K562 (cell line): ENCODE results near the gene GNG14. TPM values are rescaled to one million over a fixed set of nuclear protein-coding genes. Genes with fewer than 3 reads are reported as not detected.
A peak's percentile ranks its signal among the peaks of the same experiment; 100 is the strongest.

Experiments
- ATF3 ChIP-seq, 2 experiments: fragments of 450-650 bp in 1 of 2; sonication (generic) in 1 of 2; formaldehyde crosslinking in 1 of 2; IDR thresholded peaks in 1 of 2; conservative IDR thresholded peaks in 1 of 2; 2 replicates each; pipeline versions ENCODE4 v1.6.1 to v1.8.1; 2016 to 2023; ENCODE audit warnings: mild to moderate bottlenecking in 2 of 2, moderate library complexity in 2 of 2, inconsistent platforms in 1 of 2, missing genetic modification reagents in 1 of 2
- BCL6 ChIP-seq: fragments of 250-450 bp; sonication (Bioruptor Pico); IDR thresholded peaks from 2 replicates; pipeline ENCODE4 v1.4.0; 2020
- EWSR1 ChIP-seq: fragments of 450-650 bp; IDR thresholded peaks from 2 replicates; pipeline ENCODE4 v1.6.1; 2018; ENCODE audit warnings: borderline replicate concordance, mild to moderate bottlenecking, low read depth, moderate library complexity; ENCODE audit not compliant: partially characterized antibody
- FIP1L1 ChIP-seq: fragments of 200-400 bp; formaldehyde crosslinking; IDR thresholded peaks from 2 replicates; pipeline ENCODE4 v1.6.1; 2018; ENCODE audit warnings: mild to moderate bottlenecking, low read depth, low read length; ENCODE audit not compliant: poor library complexity, severe bottlenecking
- FOXK2 ChIP-seq, 2 experiments: fragments of 450-650 bp; IDR thresholded peaks in 1 of 2; conservative IDR thresholded peaks in 1 of 2; 2 replicates each; pipeline ENCODE4 v1.6.1; 2016; ENCODE audit warnings: low read depth in 2 of 2, mild to moderate bottlenecking in 1 of 2
- HMGN3 ChIP-seq: IDR thresholded peaks from 2 replicates; pipeline ENCODE4 v1.6.1; 2011; ENCODE audit warnings: borderline replicate concordance, low read depth, mild to moderate bottlenecking, mixed read lengths, low read length; ENCODE audit not compliant: insufficient read length; ENCODE audit errors: extremely low read depth
- MXD1 ChIP-seq: fragments of 250-450 bp; sonication (Bioruptor Pico); IDR thresholded peaks from 2 replicates; pipeline ENCODE4 v1.8.0; 2021; ENCODE audit warnings: borderline replicate concordance, mild to moderate bottlenecking, moderate library complexity; ENCODE audit not compliant: poor library complexity, severe bottlenecking
- NBN ChIP-seq: fragments of 450-650 bp; IDR thresholded peaks from 2 replicates; pipeline ENCODE4 v1.6.1; 2016; ENCODE audit warnings: low read depth, mild to moderate bottlenecking
- PBX2 ChIP-seq, 2 experiments: IDR thresholded peaks in 1 of 2; conservative IDR thresholded peaks in 1 of 2; 2 replicates each; pipeline ENCODE4 v1.6.1; 2016; ENCODE audit warnings: low read depth in 2 of 2, mild to moderate bottlenecking in 1 of 2, missing compliant biosample characterization in 1 of 2, missing genetic modification characterization in 1 of 2, moderate library complexity in 1 of 2
- PCBP2 ChIP-seq: fragments of 200-400 bp; formaldehyde crosslinking; IDR thresholded peaks from 2 replicates; pipeline ENCODE4 v1.6.1; 2018; ENCODE audit warnings: low read length, low read depth, mild to moderate bottlenecking, moderate library complexity; ENCODE audit not compliant: poor library complexity, severe bottlenecking
- RBBP5 ChIP-seq: fragments of 200-600 bp; sonication (generic); IDR thresholded peaks from 2 replicates; pipeline ENCODE4 v1.6.1; 2012; ENCODE audit warnings: borderline replicate concordance, mild to moderate bottlenecking, low read length, control low read depth, inconsistent platforms; ENCODE audit not compliant: insufficient read depth, poor library complexity, severe bottlenecking
- SIRT6 ChIP-seq: IDR thresholded peaks from one replicate; pipeline ENCODE4 v1.6.1; 2012; ENCODE audit warnings: low read depth, mild to moderate bottlenecking, control low read depth, inconsistent platforms, low read length, moderate library complexity
- USF1 ChIP-seq: sonication (generic); formaldehyde crosslinking; IDR thresholded peaks from 2 replicates; pipeline ENCODE4 v1.9.0; 2022; ENCODE audit warnings: mild to moderate bottlenecking, missing genetic modification reagents
- USF2 ChIP-seq: sonication (generic); formaldehyde crosslinking; IDR thresholded peaks from 2 replicates; pipeline ENCODE4 v1.5.0; 2020; ENCODE audit warnings: missing genetic modification reagents
- ZNF24 ChIP-seq: fragments of 450-650 bp; IDR thresholded peaks from 2 replicates; pipeline ENCODE4 v1.6.1; 2016
- ZNF277 ChIP-seq: fragments of 250-450 bp; sonication (Bioruptor Pico); IDR thresholded peaks from 2 replicates; pipeline ENCODE4 v1.8.0; 2022; ENCODE audit warnings: inconsistent platforms, mild to moderate bottlenecking, moderate library complexity, borderline replicate concordance
- ZNF561 ChIP-seq: fragments of 450-650 bp; formaldehyde crosslinking; conservative IDR thresholded peaks from 2 replicates; pipeline ENCODE4 v1.4.0; 2020; ENCODE audit warnings: mild to moderate bottlenecking, moderate library complexity
- polyA plus RNA-seq, 8 experiments: library from polyadenylated mRNA; depleted of rRNA in 4 of 8; stranded (reverse) in 5 of 8; unstranded in 3 of 8; fragments of >200 nt; fragmentation: Nextera tagmentation in 2 of 8; fragmentation: Illumina TruSeq in 1 of 8; extraction: Ambion mirVana in 2 of 8; extraction: Trizol in 1 of 8; gene quantifications; 2 replicates each; pipeline versions ENCODE4 v1.2.1 to v1.2.3, GENCODE V29; 2011 to 2014; ENCODE audit warnings: inconsistent platforms in 1 of 8, missing spikeins in 1 of 8
- total RNA-seq, 7 experiments: library from RNA; depleted of rRNA in 6 of 7; stranded (reverse); fragments of >200 nt in 6 of 7; fragmentation: Illumina TruSeq in 2 of 7; extraction: Trizol in 2 of 7; gene quantifications; 2 replicates each; pipeline versions ENCODE4 v1.2.1 to v1.2.3, GENCODE V29; 2011 to 2021; ENCODE audit warnings: low replicate concordance in 1 of 7

GNG14 gene
- total and polyA plus RNA-seq, 9 of the 15 experiments (the other 6 are each of a cell fraction or from before 2014, with no cell fraction given) = not detected

- no peak for TF ChIP-seq FIP1L1
- TF ChIP-seq HMGN3 = no peak
- TF ChIP-seq NBN = peak; percentile 37; the same call in 1 of the 2 replicates
- TF ChIP-seq ZNF277 (CRISPR knock-in tag) = no peak
- peak; percentile 99 for TF ChIP-seq USF2
- no peak for TF ChIP-seq BCL6
- no peak for TF ChIP-seq MXD1 (CRISPR knock-in tag)
- no peak for TF ChIP-seq PCBP2
- TF ChIP-seq FOXK2 (conservative IDR thresholded peaks at IDR 0.05 in 1 of 2, IDR thresholded peaks at IDR 0.05 in 1 of 2; ENCODE audit: low read depth in 2 of 2) = peak; percentile 44 to 99; a peak in 3 of 4 replicates
- no peak for TF ChIP-seq ZNF561 (CRISPR knock-in tag)
- TF ChIP-seq PBX2 (CRISPR knock-in tag; IDR thresholded peaks at IDR 0.05; ENCODE audit: low read depth) = peak; percentile 52; the same call in 1 of the 2 replicates
- peak; percentile 96 for TF ChIP-seq PBX2 (tag; conservative IDR thresholded peaks at IDR 0.05; ENCODE audit: low read depth)
- peak; percentile 72 for TF ChIP-seq RBBP5
- TF ChIP-seq SIRT6 = no peak
- TF ChIP-seq ZNF24 = no peak
- TF ChIP-seq EWSR1 = no peak
- peak; percentile 47; the same call in 1 of the 2 replicates for TF ChIP-seq ATF3 (IDR thresholded peaks at IDR 0.05)
- TF ChIP-seq ATF3 (CRISPR knock-in tag; conservative IDR thresholded peaks at IDR 0.05) = no peak
- TF ChIP-seq USF1 (CRISPR knock-in tag) = peak; percentile 98
Measured at GRCh38 chr19:12736995-12737834, 49.4 kb downstream of the GNG14 start, which contains the start of gene GET3 (continued).
